ENCODE data around the gene PDE4D.
"Not testable (repeated sequence)": the region's sequence is repeated elsewhere in the genome, so short reads cannot be mapped to it uniquely, and the experiment has no call there.

PDE4D gene

GRCh38 chr5:59312223-59312622 is 581.3 kb downstream of the PDE4D start:
- no peak for DNase-seq

- not testable (repeated sequence) for DNase-seq
Measured at GRCh38 chr5:59308685-59309084, 584.8 kb downstream of the PDE4D start.

- not testable (repeated sequence) for DNase-seq
Measured at GRCh38 chr5:59303289-59303716, 590.2 kb downstream of the PDE4D start.

GRCh38 chr5:59302509-59302908 is 591.0 kb downstream of the PDE4D start:
- not testable (repeated sequence) for DNase-seq

GRCh38 chr5:59301727-59302126 is 591.8 kb downstream of the PDE4D start:
- DNase-seq, result no peak

GRCh38 chr5:59300930-59301329 is 592.6 kb downstream of the PDE4D start:
- DNase-seq, result no peak

- DNase-seq, result no peak
Measured at GRCh38 chr5:59299006-59299405, 594.5 kb downstream of the PDE4D start.

GRCh38 chr5:59296317-59297264 is 596.9 kb downstream of the PDE4D start:
- DNase-seq, result no peak

GRCh38 chr5:59293700-59294099 is 599.8 kb downstream of the PDE4D start:
- DNase-seq, result no peak

GRCh38 chr5:59291941-59292340 is 601.6 kb downstream of the PDE4D start:
- no peak for DNase-seq

GRCh38 chr5:59287884-59288283 is 605.6 kb downstream of the PDE4D start:
- no peak for DNase-seq

- no peak for DNase-seq
Measured at GRCh38 chr5:59287361-59287760, 606.2 kb downstream of the PDE4D start.

GRCh38 chr5:59286510-59286909 is 607.0 kb downstream of the PDE4D start:
- DNase-seq, result no peak

- DNase-seq, result no peak
Measured at GRCh38 chr5:59285300-59286016, 608.1 kb downstream of the PDE4D start.

GRCh38 chr5:59282726-59283125 is 610.8 kb downstream of the PDE4D start:
- DNase-seq, result no peak

- no peak for DNase-seq
Measured at GRCh38 chr5:59279979-59280378, 613.5 kb downstream of the PDE4D start.

- no peak for DNase-seq
Measured at GRCh38 chr5:59276917-59277372, 616.6 kb downstream of the PDE4D start.

GRCh38 chr5:59276325-59276675 is 617.2 kb downstream of the PDE4D start:
- DNase-seq, result no peak

GRCh38 chr5:59275510-59276324 is 617.8 kb downstream of the PDE4D start:
- no peak for DNase-seq

GRCh38 chr5:59275170-59275509 is 618.4 kb downstream of the PDE4D start:
- DNase-seq, result no peak

- DNase-seq, result no peak
Measured at GRCh38 chr5:59274106-59274636, 619.4 kb downstream of the PDE4D start.

GRCh38 chr5:59272809-59273427 is 620.6 kb downstream of the PDE4D start:
- no peak for DNase-seq

Measured in SHP77 (cell line).